Suprapubic skin (tissue), 4 donors: Measurements from ENCODE around the gene SPATA20. TPM values are rescaled to one million over a fixed set of nuclear protein-coding genes. Genes with fewer than 3 reads are reported as not detected.

Source experiments
- DNase-seq, 2 donors: peaks; one replicate each; pipeline ENCODE4 v3.0.0-alpha.2; 2019; ENCODE audit warnings: low spot score in 2 of 2
- H3K27ac ChIP-seq: fragments of 200-600 bp; sonication (generic); one replicate; pipeline ENCODE4 v1.5.1; 2019
- H3K27me3 ChIP-seq: fragments of 200-600 bp; sonication (generic); one replicate; pipeline ENCODE4 v1.5.1; 2019
- H3K36me3 ChIP-seq: fragments of 200-600 bp; sonication (generic); one replicate; pipeline ENCODE4 v1.5.1; 2019
- H3K4me1 ChIP-seq: fragments of 200-600 bp; sonication (generic); one replicate; pipeline ENCODE4 v1.5.1; 2019
- H3K4me3 ChIP-seq: fragments of 200-600 bp; sonication (generic); one replicate; pipeline ENCODE4 v1.5.1; 2019; ENCODE audit warnings: mild to moderate bottlenecking
- H3K9me3 ChIP-seq: fragments of 200-600 bp; sonication (generic); one replicate; pipeline ENCODE4 v1.5.1; 2019
- EP300 ChIP-seq: sonication (generic); formaldehyde crosslinking; IDR thresholded peaks from one replicate; pipeline ENCODE4 v1.6.1; 2017; ENCODE audit warnings: antibody characterized with exemption
- POLR2A ChIP-seq, 2 donors: fragments of 450-650 bp; IDR thresholded peaks; one replicate each; pipeline ENCODE4 v1.6.1; 2017; ENCODE audit warnings: antibody characterized with exemption in 2 of 2, mild to moderate bottlenecking in 2 of 2, moderate library complexity in 2 of 2
- POLR2AphosphoS5 ChIP-seq, 3 donors: sonication (generic); formaldehyde crosslinking; IDR thresholded peaks; one replicate each; pipeline ENCODE4 v1.6.1; 2017; ENCODE audit warnings: antibody characterized with exemption in 3 of 3
- WGBS: methylation state at CpG from one replicate; pipeline ENCODE4 v1.1.5; 2018; 5-methylcytosine and 5-hydroxymethylcytosine counted together
- total RNA-seq, 4 donors: library from RNA; depleted of rRNA; stranded (reverse); fragments of >200 nt; gene quantifications; one replicate each; pipeline ENCODE4 v1.1.0, GENCODE V29; 2016
- TF ChIP-seq, protein P1 (sequence below), 2 donors: fragments of 200-600 bp in 1 of 2; fragments of 450-650 bp in 1 of 2; sonication (generic) in 1 of 2; IDR thresholded peaks; one replicate each; pipeline ENCODE4 v1.5.1; 2016 to 2019; ENCODE audit warnings: antibody characterized with exemption in 2 of 2, mild to moderate bottlenecking in 1 of 2, moderate library complexity in 1 of 2

Gene SPATA20
- total RNA-seq, 4 donors from 2014 or later, result 36.5 to 75.4 (median 50.9) TPM

DNA sequence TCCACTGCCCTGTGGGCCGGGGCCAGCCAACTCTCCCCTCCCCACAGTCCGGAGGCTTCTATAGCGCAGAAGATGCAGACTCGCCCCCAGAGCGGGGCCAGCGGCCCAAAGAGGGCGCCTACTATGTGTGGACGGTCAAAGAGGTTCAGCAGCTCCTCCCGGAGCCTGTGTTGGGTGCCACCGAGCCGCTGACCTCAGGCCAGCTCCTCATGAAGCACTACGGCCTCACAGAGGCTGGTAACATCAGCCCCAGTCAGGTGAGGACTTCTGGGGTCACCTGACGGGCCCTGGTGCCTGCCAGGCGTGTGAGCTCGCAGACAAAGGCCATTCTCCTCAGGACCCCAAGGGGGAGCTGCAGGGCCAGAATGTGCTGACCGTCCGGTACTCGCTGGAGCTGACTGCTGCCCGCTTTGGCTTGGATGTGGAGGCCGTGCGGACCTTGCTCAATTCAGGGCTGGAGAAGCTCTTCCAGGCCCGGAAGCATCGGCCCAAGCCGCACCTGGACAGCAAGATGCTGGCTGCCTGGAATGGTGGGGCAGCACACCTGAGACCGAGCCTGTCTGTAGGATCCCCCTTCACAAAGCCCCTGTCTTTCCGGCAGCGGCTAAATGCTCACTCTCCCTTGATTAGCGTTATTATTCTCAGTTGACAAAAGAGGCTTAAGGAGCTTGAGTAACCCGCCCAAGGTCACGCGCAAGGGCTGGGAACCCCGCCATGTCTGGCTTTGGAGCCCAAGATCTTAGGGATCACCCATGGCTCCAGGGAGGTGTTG is 3.9 kb downstream of the SPATA20 start:
- no peak overlapping the region for H3K27ac ChIP-seq
- H3K4me3 ChIP-seq, result no peak overlapping the region
- peak in 1 of 2 donors; percentile 87 for DNase-seq
- TF ChIP-seq, protein P1, sequence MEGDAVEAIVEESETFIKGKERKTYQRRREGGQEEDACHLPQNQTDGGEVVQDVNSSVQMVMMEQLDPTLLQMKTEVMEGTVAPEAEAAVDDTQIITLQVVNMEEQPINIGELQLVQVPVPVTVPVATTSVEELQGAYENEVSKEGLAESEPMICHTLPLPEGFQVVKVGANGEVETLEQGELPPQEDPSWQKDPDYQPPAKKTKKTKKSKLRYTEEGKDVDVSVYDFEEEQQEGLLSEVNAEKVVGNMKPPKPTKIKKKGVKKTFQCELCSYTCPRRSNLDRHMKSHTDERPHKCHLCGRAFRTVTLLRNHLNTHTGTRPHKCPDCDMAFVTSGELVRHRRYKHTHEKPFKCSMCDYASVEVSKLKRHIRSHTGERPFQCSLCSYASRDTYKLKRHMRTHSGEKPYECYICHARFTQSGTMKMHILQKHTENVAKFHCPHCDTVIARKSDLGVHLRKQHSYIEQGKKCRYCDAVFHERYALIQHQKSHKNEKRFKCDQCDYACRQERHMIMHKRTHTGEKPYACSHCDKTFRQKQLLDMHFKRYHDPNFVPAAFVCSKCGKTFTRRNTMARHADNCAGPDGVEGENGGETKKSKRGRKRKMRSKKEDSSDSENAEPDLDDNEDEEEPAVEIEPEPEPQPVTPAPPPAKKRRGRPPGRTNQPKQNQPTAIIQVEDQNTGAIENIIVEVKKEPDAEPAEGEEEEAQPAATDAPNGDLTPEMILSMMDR (IDR thresholded peaks at IDR 0.05), result peak; percentile 31 to 69
- TF ChIP-seq POLR2AphosphoS5 (IDR thresholded peaks at IDR 0.05), result no peak
- no peak for TF ChIP-seq POLR2A (IDR thresholded peaks at IDR 0.05)
- no peak for TF ChIP-seq EP300
- peaks cover 19% of the 10 kb centered on the region for H3K4me1 ChIP-seq
- H3K36me3 ChIP-seq, result peaks cover 30% of the 10 kb centered on the region
- WGBS, result 75% methylated on average over 23 of the region's 32 CpGs
- H3K9me3 ChIP-seq, result no peaks in the 10 kb centered on the region
- no peaks in the 10 kb centered on the region for H3K27me3 ChIP-seq

DNA sequence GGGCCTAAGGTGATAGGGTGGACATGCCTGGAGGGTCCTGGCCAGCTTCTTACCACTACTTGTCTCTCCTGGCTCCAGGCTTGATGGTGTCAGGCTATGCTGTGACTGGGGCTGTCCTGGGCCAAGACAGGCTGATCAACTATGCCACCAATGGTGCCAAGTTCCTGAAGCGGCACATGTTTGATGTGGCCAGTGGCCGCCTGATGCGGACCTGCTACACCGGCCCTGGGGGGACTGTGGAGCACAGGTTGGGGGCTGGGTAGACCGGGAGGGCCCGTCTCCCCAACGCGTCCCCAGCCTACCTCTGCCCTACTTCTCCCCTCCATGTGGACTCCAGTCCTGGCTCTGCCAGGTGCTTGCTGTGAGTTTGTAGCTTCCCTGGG is 4.5 kb downstream of the SPATA20 start:
- H3K4me1 ChIP-seq, result peaks cover 20% of the 10 kb centered on the region
- WGBS, result 83% methylated on average over 8 of the region's 8 CpGs
- TF ChIP-seq POLR2A (IDR thresholded peaks at IDR 0.05), result no peak
- no peak for TF ChIP-seq POLR2AphosphoS5 (IDR thresholded peaks at IDR 0.05)
- no peak for TF ChIP-seq EP300
- TF ChIP-seq, protein P1 (IDR thresholded peaks at IDR 0.05), result no peak
- H3K4me3 ChIP-seq, result no peak overlapping the region
- H3K27ac ChIP-seq, result no peak overlapping the region
- no peak for DNase-seq
- H3K27me3 ChIP-seq, result no peaks in the 10 kb centered on the region
- H3K9me3 ChIP-seq, result no peaks in the 10 kb centered on the region
- H3K36me3 ChIP-seq, result peaks cover 31% of the 10 kb centered on the region

- H3K4me1 ChIP-seq, result peaks cover 18% of the 10 kb centered on the region
- no peak overlapping the region for H3K27ac ChIP-seq
- TF ChIP-seq POLR2A (IDR thresholded peaks at IDR 0.05) (no peak), EP300 (no peak), POLR2AphosphoS5 (IDR thresholded peaks at IDR 0.05) (no peak)
- TF ChIP-seq, protein P1 (IDR thresholded peaks at IDR 0.05), result no peak
- DNase-seq, result no peak
- no peaks in the 10 kb centered on the region for H3K27me3 ChIP-seq
- H3K9me3 ChIP-seq, result no peaks in the 10 kb centered on the region
- WGBS, result 88% methylated on average over 3 of the region's 12 CpGs
- H3K4me3 ChIP-seq, result no peak overlapping the region
- peaks cover 31% of the 10 kb centered on the region for H3K36me3 ChIP-seq
Observed at GRCh38 chr17:50551884-50552283, 4.9 kb downstream of the SPATA20 start.

DNA sequence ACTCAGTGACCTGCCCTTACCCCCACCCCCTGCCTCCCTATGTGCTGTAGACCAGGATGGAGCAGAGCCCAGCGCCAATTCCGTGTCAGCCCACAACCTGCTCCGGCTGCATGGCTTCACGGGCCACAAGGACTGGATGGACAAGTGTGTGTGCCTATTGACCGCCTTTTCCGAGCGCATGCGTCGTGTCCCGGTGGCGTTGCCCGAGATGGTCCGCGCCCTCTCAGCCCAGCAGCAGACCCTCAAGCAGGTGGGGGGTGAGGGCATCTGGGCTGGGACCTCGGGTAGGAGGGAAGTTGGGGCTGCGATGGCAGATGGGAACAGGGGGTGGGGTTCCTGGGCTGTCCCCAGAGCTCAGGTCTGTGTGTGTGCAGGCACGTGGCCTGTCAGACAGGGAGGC is 7.2 kb downstream of the SPATA20 start:
- 98% methylated on average over 15 of the region's 17 CpGs for WGBS
- H3K4me3 ChIP-seq, result no peak overlapping the region

GRCh38 chr17:50556803-50557202 is 9.8 kb downstream of the SPATA20 start:
- Histone ChIP-seq H3K27ac (no peak overlapping the region), H3K9me3 (no peaks in the 10 kb centered on the region), H3K36me3 (peaks cover 10% of the 10 kb centered on the region), H3K4me3 (no peak overlapping the region), H3K4me1 (peaks cover 42% of the 10 kb centered on the region), H3K27me3 (peaks cover 30% of the 10 kb centered on the region)
- WGBS, result 56% methylated on average over 3 of the region's 5 CpGs
- no peak for TF ChIP-seq POLR2AphosphoS5 (IDR thresholded peaks at IDR 0.05)
- TF ChIP-seq EP300, result no peak
- TF ChIP-seq POLR2A (IDR thresholded peaks at IDR 0.05), result no peak
- TF ChIP-seq, protein P1 (IDR thresholded peaks at IDR 0.05), result no peak
- DNase-seq, result no peak

More for the DNA sequence above, 7.2 kb downstream of the SPATA20 start:
- peaks cover 5% of the 10 kb centered on the region for H3K27me3 ChIP-seq
- no peaks in the 10 kb centered on the region for H3K9me3 ChIP-seq
- TF ChIP-seq POLR2A (IDR thresholded peaks at IDR 0.05) (no peak), POLR2AphosphoS5 (IDR thresholded peaks at IDR 0.05) (no peak), EP300 (no peak)
- TF ChIP-seq, protein P1 (IDR thresholded peaks at IDR 0.05), result no peak
- peaks cover 24% of the 10 kb centered on the region for H3K36me3 ChIP-seq
- H3K27ac ChIP-seq, result no peak overlapping the region
- DNase-seq, result no peak
- H3K4me1 ChIP-seq, result peaks cover 17% of the 10 kb centered on the region
